ENCODE data around the gene LRFN5.
"Not testable (repeated sequence)": the region's sequence is repeated elsewhere in the genome, so short reads cannot be mapped to it uniquely, and the experiment has no call there.

Gene LRFN5

GRCh38 chr14:41606532-41607303 is at the start of gene LRFN5:
Gene LRFN5 (plus strand): TSS chr14:41606876.
- Histone ChIP-seq H3K9ac (ENCODE audit: low read length) (peak within 1 kb of the TSS; percentile 29; the same call in 1 of the 2 replicates), H3K9me3 (ENCODE audit: low read length) (no peaks in the 10 kb centered on the region), H2AFZ (ENCODE audit: low read length) (no peak within 1 kb of the TSS), H3K4me2 (ENCODE audit: low read length) (peak within 1 kb of the TSS; percentile 72), H3K4me3 (ENCODE audit: low read depth, low read length, poor library complexity, severe bottlenecking) (peak within 1 kb of the TSS; percentile 60), H3K36me3 (ENCODE audit: insufficient read depth, low read length) (no peaks in the 10 kb centered on the region), H3F3A (ENCODE audit: insufficient read depth, low read length) (no peaks in the 10 kb centered on the region), H4K20me1 (ENCODE audit: insufficient read depth, low read length) (no peaks in the 10 kb centered on the region), H3K79me2 (ENCODE audit: insufficient read depth, low read length) (no peaks in the 10 kb centered on the region), H3K9me2 (ENCODE audit: low read depth, low read length) (no peaks in the 10 kb centered on the region), H3K4me1 (ENCODE audit: insufficient read depth, low read length, severe bottlenecking) (peaks cover 5% of the 10 kb centered on the region), H3K27ac (ENCODE audit: low read depth, low read length, poor library complexity, severe bottlenecking) (no peak within 1 kb of the TSS), H3K27me3 (ENCODE audit: insufficient read depth, low read length) (no peaks in the 10 kb centered on the region)
- TF ChIP-seq EZH2 (IDR thresholded peaks at IDR 0.05; ENCODE audit: borderline replicate concordance, low read length) (no peak), CTCF (IDR thresholded peaks at IDR 0.05; ENCODE audit: low read length) (no peak)

GRCh38 chr14:41558490-41558889 is 48.2 kb upstream of the LRFN5 start:
- TF ChIP-seq CTCF (IDR thresholded peaks at IDR 0.05; ENCODE audit: low read length) (no peak), EZH2 (IDR thresholded peaks at IDR 0.05; ENCODE audit: borderline replicate concordance, low read length) (no peak)

GRCh38 chr14:41566864-41567263 is 39.8 kb upstream of the LRFN5 start:
- H3K36me3 ChIP-seq (ENCODE audit: insufficient read depth, low read length); H3K79me2 ChIP-seq (ENCODE audit: insufficient read depth, low read length); H3K9me3 ChIP-seq (ENCODE audit: low read length); H3K27me3 ChIP-seq (ENCODE audit: insufficient read depth, low read length); H3F3A ChIP-seq (ENCODE audit: insufficient read depth, low read length); H3K9me2 ChIP-seq (ENCODE audit: low read depth, low read length); H3K27ac ChIP-seq (ENCODE audit: low read depth, low read length, poor library complexity, severe bottlenecking); H3K4me2 ChIP-seq (ENCODE audit: low read length); H2AFZ ChIP-seq (ENCODE audit: low read length); H3K4me3 ChIP-seq (ENCODE audit: low read depth, low read length, poor library complexity, severe bottlenecking); H3K9ac ChIP-seq (ENCODE audit: low read length); H4K20me1 ChIP-seq (ENCODE audit: insufficient read depth, low read length); H3K4me1 ChIP-seq (ENCODE audit: insufficient read depth, low read length, severe bottlenecking): not testable (repeated sequence)

More at GRCh38 chr14:41558490-41558889, 48.2 kb upstream of the LRFN5 start:
- Histone ChIP-seq H4K20me1 (ENCODE audit: insufficient read depth, low read length) (no peaks in the 10 kb centered on the region), H3F3A (ENCODE audit: insufficient read depth, low read length) (no peaks in the 10 kb centered on the region), H3K4me3 (ENCODE audit: low read depth, low read length, poor library complexity, severe bottlenecking) (no peak overlapping the region), H2AFZ (ENCODE audit: low read length) (no peak overlapping the region), H3K79me2 (ENCODE audit: insufficient read depth, low read length) (no peaks in the 10 kb centered on the region), H3K9me2 (ENCODE audit: low read depth, low read length) (no peaks in the 10 kb centered on the region), H3K9ac (ENCODE audit: low read length) (no peak overlapping the region), H3K36me3 (ENCODE audit: insufficient read depth, low read length) (no peaks in the 10 kb centered on the region), H3K4me1 (ENCODE audit: insufficient read depth, low read length, severe bottlenecking) (no peaks in the 10 kb centered on the region), H3K4me2 (ENCODE audit: low read length) (no peak overlapping the region), H3K27ac (ENCODE audit: low read depth, low read length, poor library complexity, severe bottlenecking) (no peak overlapping the region), H3K27me3 (ENCODE audit: insufficient read depth, low read length) (no peaks in the 10 kb centered on the region), H3K9me3 (ENCODE audit: low read length) (no peaks in the 10 kb centered on the region)

DNA sequence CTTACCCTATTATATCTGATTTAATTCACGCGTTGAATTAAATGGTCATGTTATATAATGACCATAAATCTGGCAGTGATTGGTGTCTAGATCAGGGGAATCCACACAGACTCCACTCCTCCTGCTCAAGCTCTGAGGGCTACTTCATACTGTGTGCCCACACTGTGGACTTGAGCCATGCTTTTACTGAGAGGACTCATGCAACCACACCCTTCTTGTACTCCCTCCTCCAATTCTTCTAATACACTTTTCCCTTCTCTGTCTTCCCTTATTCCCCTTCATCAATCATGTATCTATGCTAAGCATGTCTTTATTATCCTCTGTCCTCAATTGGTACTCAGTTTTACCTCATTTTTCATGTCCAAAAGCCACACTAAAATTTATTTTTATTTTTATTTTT is 37.7 kb upstream of the LRFN5 start:
- no peaks in the 10 kb centered on the region for H3K36me3 ChIP-seq (ENCODE audit: insufficient read depth, low read length)
- no peak overlapping the region for H3K4me2 ChIP-seq (ENCODE audit: low read length)
- H3K4me3 ChIP-seq (ENCODE audit: low read depth, low read length, poor library complexity, severe bottlenecking), result no peak overlapping the region
- H3K9ac ChIP-seq (ENCODE audit: low read length), result no peak overlapping the region
- H3K9me2 ChIP-seq (ENCODE audit: low read depth, low read length), result no peaks in the 10 kb centered on the region
- H3K27me3 ChIP-seq (ENCODE audit: insufficient read depth, low read length), result no peaks in the 10 kb centered on the region
- H3K9me3 ChIP-seq (ENCODE audit: low read length), result no peaks in the 10 kb centered on the region
- no peaks in the 10 kb centered on the region for H3K4me1 ChIP-seq (ENCODE audit: insufficient read depth, low read length, severe bottlenecking)
- no peak for TF ChIP-seq CTCF (IDR thresholded peaks at IDR 0.05; ENCODE audit: low read length)
- no peak for TF ChIP-seq EZH2 (IDR thresholded peaks at IDR 0.05; ENCODE audit: borderline replicate concordance, low read length)
- no peaks in the 10 kb centered on the region for H3K79me2 ChIP-seq (ENCODE audit: insufficient read depth, low read length)
- no peak overlapping the region for H2AFZ ChIP-seq (ENCODE audit: low read length)
- H4K20me1 ChIP-seq (ENCODE audit: insufficient read depth, low read length), result no peaks in the 10 kb centered on the region
- no peak overlapping the region for H3K27ac ChIP-seq (ENCODE audit: low read depth, low read length, poor library complexity, severe bottlenecking)
- no peaks in the 10 kb centered on the region for H3F3A ChIP-seq (ENCODE audit: insufficient read depth, low read length)

Data from OCI-LY1 (cell line).